ENCODE results near the gene SAMD8. TPM values are rescaled to one million over a fixed set of nuclear protein-coding genes. Genes with fewer than 3 reads are reported as not detected.

The SAMD8 gene
- total RNA-seq, 1 experiment from 2014 or later: 32.0 TPM

GRCh38 chr10:75062506-75063299 is 48.8 kb upstream of the SAMD8 start:
- no peak for TF ChIP-seq REST (IDR thresholded peaks at IDR 0.05; ENCODE audit: insufficient read depth in 1 of 2, low read depth in 2 of 2, low read length in 1 of 2)
- no peak for TF ChIP-seq POLR2AphosphoS5 (IDR thresholded peaks at IDR 0.05; ENCODE audit: low read depth, low read length)
- TF ChIP-seq CTCF (IDR thresholded peaks at IDR 0.05): no peak
- no peak for TF ChIP-seq SIN3A (IDR thresholded peaks at IDR 0.05; ENCODE audit: borderline replicate concordance, insufficient read depth, low read depth, low read length)
- TF ChIP-seq TCF7L2 (IDR thresholded peaks at IDR 0.05; ENCODE audit: low read depth, low read length): no peak
- DNase-seq (ENCODE audit: low read depth, low spot score) (no peak), ATAC-seq (no peak)
- no peak overlapping the region for H3K4me3 ChIP-seq (ENCODE audit: low read depth in 2 of 2, low read length in 2 of 2)
- ChIA-PET CTCF (no interaction called here), POLR2A (interaction anchor here (0.5 to 0.6 kb wide), 2 partner anchors 193 to 600 kb away, joined by 3 read pairs; no protein-coding TSS in a partner anchor)
- H3K27ac ChIP-seq (ENCODE audit: low read length): no peak overlapping the region
- no peaks in the 10 kb centered on the region for H3K9me3 ChIP-seq (ENCODE audit: control insufficient read depth, insufficient read depth, low read depth, low read length)
- BruUV-seq (replicated peaks): no TSS peak
- no peaks in the 10 kb centered on the region for H3K36me3 ChIP-seq (ENCODE audit: control insufficient read depth, insufficient read depth, low read length)
- no peaks in the 10 kb centered on the region for H3K27me3 ChIP-seq (ENCODE audit: control insufficient read depth, insufficient read depth, low read length)
- in situ Hi-C loops (cut with HindIII; ENCODE audit: low pct_unique_long_range_greater_than_20kb, low sequenced_read_pairs) (no loop called here), intact Hi-C loops (cut with micrococcal nuclease; ENCODE audit: unreplicated experiment) (no loop called here)
- H3K4me1 ChIP-seq (ENCODE audit: control insufficient read depth, insufficient read depth, low read length): no peaks in the 10 kb centered on the region

- H3K9me3 ChIP-seq (ENCODE audit: control insufficient read depth, insufficient read depth, low read depth, low read length): no peaks in the 10 kb centered on the region
- DNase-seq (ENCODE audit: low read depth, low spot score) (no peak), ATAC-seq (no peak)
- no peaks in the 10 kb centered on the region for H3K36me3 ChIP-seq (ENCODE audit: control insufficient read depth, insufficient read depth, low read length)
- H3K4me3 ChIP-seq (ENCODE audit: low read depth in 2 of 2, low read length in 2 of 2): no peak overlapping the region
- TF ChIP-seq POLR2AphosphoS5 (IDR thresholded peaks at IDR 0.05; ENCODE audit: low read depth, low read length): no peak
- TF ChIP-seq CTCF (IDR thresholded peaks at IDR 0.05): no peak
- TF ChIP-seq REST (IDR thresholded peaks at IDR 0.05; ENCODE audit: insufficient read depth in 1 of 2, low read depth in 2 of 2, low read length in 1 of 2): no peak
- ChIA-PET CTCF (no interaction called here), POLR2A (interaction anchor here (0.5 to 0.6 kb wide), 2 partner anchors 194 to 601 kb away, joined by 3 read pairs; no protein-coding TSS in a partner anchor)
- intact Hi-C loops (cut with micrococcal nuclease; ENCODE audit: unreplicated experiment) (no loop called here), in situ Hi-C loops (cut with HindIII; ENCODE audit: low pct_unique_long_range_greater_than_20kb, low sequenced_read_pairs) (no loop called here)
- H3K4me1 ChIP-seq (ENCODE audit: control insufficient read depth, insufficient read depth, low read length): no peaks in the 10 kb centered on the region
- no peaks in the 10 kb centered on the region for H3K27me3 ChIP-seq (ENCODE audit: control insufficient read depth, insufficient read depth, low read length)
- BruUV-seq (replicated peaks): no TSS peak
- H3K27ac ChIP-seq (ENCODE audit: low read length): no peak overlapping the region
Observed at GRCh38 chr10:75063461-75064230, 47.8 kb upstream of the SAMD8 start.

All from Panc1 (cell line).